Activated naive CD4-positive, alpha-beta T cell treated with anti-CD3 and anti-CD28 coated beads, Interleukin-2, amount 10 ng/mL, durations not matched to agents 5 hours and 36 hours (primary cell): ENCODE results near the gene RPS15A. TPM values are rescaled to one million over a fixed set of nuclear protein-coding genes. Genes with fewer than 3 reads are reported as not detected.

Source experiments
- total RNA-seq, 2 experiments: library from RNA; stranded (reverse); gene quantifications; one replicate each; pipeline ENCODE4 v1.2.3, GENCODE V29; 2021

RPS15A gene
- total RNA-seq = 1,000 to 10,000 TPM; 2,803 to 2,806 TPM

GRCh38 chr16:18789850-18790706 lies at the start of gene RPS15A:
TSS of gene RPS15A (minus strand) at chr16:18790334. CDS start at chr16:18789113, 1,221 bp downstream.

GRCh38 chr16:18801145-18801972 lies 11.2 kb upstream of the RPS15A start, which contains the start of gene ARL6IP1:
TSS of gene ARL6IP1 (minus strand) at chr16:18801549. CDS start at chr16:18801466, 83 bp downstream.

Other genes with a start within 250 kb of the RPS15A start
- gene NOMO2, start 228.2 kb downstream of the RPS15A start, total RNA-seq = 10 to 100 TPM; 81.4 to 85.0 TPM
- 100 to 1,000 TPM; 209 to 214 TPM for gene ARL6IP1, start 11.2 kb upstream of the RPS15A start, total RNA-seq
- gene SMG1, start 136.1 kb upstream of the RPS15A start, total RNA-seq = 100 to 1,000 TPM; 116 to 126 TPM
- not detected for gene TMC7, start 193.6 kb upstream of the RPS15A start, total RNA-seq